DND-41 (cell line): ENCODE measurements around the gene MRPS10.

ENCODE experiments used
- CTCF ChIP-seq: IDR thresholded peaks from 2 replicates; pipeline ENCODE4 v1.5.1; 2012; ENCODE audit warnings: borderline replicate concordance, low read length, moderate library complexity, mild to moderate bottlenecking; ENCODE audit not compliant: poor library complexity, severe bottlenecking; ENCODE audit errors: extremely low read depth
- EZH2 ChIP-seq: IDR thresholded peaks from 3 replicates; pipeline ENCODE4 v1.6.1; 2012; ENCODE audit warnings: borderline replicate concordance, low read depth, mild to moderate bottlenecking, moderate library complexity, low read length, inconsistent platforms; ENCODE audit not compliant: severe bottlenecking

GRCh38 chr6:42264852-42265390, 47.3 kb upstream of the MRPS10 start:
- no peak for TF ChIP-seq EZH2
- TF ChIP-seq CTCF, result no peak
